CD4-positive, alpha-beta T cell treated with Interleukin-15 for 4 hours (primary cell): ENCODE measurements around the gene LMLN.
"Not testable (repeated sequence)": the region's sequence is repeated elsewhere in the genome, so short reads cannot be mapped to it uniquely, and the experiment has no call there.

Experiments
- DNase-seq: peaks from one replicate; pipeline ENCODE4 v3.0.0-alpha.2; 2020; ENCODE audit warnings: low spot score

LMLN gene

GRCh38 chr3:198027045-198027798 is 67.2 kb downstream of the LMLN start:
- DNase-seq: no peak

DNA sequence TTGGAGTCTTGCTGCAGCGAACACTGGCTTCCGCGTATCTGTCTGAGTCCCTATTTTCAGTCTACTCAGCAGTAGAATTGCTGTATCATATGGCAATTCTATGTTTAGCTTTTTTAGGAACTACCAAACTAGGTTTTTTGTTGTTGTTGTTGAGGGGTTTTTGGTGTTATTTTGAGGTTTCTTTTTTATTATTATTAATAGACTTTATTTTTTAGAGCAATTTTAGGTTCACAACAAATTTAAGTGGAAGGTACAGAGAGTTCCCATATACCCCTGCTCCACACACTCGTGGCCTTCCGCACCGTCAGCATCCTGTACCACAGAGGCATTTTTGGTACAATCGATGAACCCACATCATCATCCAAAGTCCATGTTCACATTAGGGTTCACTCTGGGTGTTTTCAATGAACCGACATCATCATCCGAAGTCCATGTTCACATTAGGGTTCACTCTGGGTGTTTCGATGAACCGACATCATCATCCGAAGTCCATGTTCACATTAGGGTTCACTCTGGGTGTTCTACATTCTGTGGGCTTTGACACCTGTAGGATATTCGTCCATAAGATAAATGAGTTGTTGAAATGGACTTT is 67.9 kb downstream of the LMLN start:
- DNase-seq: no peak

- DNase-seq: no peak
These were observed 68.7 kb downstream of the LMLN start for GRCh38 chr3:198028718-198029117.

- no peak for DNase-seq
These were observed 70.1 kb downstream of the LMLN start for GRCh38 chr3:198030125-198030524.

DNA sequence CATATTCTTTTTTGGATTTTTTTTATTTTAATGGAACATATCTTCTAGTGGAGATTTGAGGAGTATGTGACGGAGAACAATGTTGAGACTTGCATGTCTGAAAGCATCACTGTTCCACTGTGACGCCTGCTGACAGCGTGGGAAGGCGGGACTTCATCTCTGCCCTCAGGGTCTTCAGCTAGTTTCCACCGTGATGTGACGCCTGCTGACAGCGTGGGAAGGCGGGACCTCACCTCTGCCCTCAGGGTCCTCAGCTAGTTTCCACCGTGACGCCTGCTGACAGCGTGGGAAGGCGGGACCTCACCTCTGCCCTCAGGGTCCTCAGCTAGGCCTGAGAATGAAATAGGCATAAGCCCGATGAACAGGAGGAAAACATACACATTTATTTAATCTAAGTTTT is 70.7 kb downstream of the LMLN start:
- no peak for DNase-seq

DNA sequence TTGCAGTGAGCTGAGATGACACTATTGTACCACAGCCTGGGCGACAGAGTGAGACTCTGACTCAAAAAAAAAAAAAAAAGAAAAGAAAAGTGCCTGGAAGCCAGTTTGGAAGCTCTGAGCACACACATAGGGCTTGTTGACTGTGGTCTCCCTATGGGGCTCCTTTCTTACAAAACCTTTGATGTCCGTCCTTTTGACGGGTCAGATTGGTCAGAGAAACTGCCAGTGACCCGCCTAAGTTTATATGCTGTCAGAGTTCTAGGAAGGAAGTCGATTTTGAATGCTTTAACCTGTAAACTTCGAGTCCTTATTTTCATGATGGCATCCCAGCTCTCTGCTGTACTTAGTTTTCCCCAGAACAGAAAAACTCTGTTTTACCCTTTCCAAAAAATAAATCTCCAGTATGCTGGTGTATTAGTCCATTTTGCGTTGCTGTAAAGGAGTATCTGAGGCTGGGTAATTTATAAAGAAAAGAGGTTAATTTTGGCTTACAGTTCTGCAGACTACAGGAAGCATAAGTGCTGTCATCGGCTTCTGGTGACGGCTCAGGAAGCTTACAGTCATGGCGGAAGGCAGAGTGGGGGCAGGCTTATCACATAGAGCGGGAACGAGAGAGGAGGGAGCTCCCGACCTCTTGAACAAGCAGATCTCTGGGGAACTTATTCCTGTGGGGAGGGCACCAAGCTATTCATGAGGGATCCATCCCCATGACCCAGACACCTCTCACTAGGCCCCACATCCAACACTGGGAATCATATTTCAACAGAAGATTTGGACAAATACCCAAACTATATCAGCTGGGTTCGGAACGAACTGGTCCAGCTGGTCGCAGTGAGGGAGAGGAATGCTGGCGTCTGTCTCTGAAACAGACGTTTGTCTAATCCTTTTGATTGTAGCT is 72.3 kb downstream of the LMLN start:
- DNase-seq: no peak

DNA sequence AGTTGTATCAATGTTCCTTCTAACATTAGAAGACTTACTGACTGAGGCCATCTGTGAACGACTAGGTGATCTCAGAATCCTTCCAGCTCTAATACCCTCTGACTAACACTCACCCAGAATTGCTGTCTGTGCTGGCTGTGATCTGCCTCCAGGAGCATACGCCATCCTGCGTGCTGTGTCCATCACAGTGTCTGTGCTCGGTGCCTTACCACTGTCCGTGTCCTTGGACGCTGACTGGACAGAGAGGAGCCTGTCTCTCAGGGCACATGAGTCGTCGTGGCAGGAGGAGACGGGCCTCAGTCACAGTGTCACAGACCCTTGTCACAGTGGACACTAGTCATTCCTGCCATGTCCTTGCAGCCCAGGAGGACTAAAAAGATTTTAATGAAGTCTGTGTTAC is 83.1 kb downstream of the LMLN start:
- DNase-seq: no peak

DNA sequence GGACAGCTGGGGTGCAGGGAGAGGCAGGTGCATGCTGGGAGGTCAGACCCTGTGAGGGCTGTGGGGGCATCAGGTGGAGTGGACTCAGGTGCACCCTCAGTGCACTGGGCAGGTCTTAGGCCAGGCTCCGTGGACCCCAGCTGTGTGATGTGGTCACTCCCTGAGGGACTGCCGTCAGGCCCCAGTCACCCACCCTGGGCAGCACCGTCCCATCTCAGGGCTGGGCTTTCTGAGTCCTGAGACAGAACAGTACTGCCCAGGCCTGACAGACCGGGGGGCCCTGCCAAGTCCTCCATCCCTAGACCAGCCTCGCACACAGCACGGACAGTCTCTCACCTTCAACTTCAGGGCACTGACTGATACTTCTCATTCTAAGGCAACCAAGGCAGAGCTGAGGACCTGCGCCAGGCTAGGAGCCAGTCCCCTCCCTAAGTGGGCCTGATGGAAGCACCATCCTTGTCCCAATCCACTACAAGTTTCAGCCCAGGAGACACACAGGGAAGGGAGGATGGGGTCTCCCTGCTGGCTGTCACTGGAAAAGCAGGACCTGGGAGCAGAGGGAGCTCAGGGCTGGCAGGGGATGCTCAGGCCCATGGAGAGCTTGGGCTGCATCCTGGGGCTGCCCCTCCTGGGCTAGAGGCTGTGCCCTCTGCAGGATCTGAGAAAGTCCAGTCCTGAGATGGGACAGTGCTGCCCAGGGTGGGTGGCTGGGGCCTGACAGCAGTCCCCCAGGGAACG is 86.3 kb downstream of the LMLN start:
- DNase-seq: no peak

- no peak for DNase-seq
These were observed 88.4 kb downstream of the LMLN start for GRCh38 chr3:198048445-198048844.

DNA sequence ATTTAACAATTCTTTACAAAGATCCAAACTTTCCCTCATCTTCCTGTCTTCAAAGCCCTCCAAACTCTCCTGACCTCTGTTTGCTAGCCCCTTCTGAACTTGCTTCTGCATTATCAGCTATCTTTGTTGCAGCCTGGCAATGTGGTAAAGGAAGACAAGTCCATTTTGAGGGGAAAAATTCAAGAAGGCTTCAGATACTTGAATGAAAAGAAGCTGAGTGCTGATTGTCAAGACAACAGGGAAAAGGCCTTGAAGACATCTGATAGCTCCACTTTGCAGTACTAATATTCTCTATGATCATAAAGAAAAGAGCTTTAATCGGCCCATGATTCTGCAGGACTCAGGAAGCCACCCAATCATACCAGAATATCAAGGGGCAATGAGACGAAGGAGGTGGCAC is 91.8 kb downstream of the LMLN start:
- DNase-seq: no peak

DNA sequence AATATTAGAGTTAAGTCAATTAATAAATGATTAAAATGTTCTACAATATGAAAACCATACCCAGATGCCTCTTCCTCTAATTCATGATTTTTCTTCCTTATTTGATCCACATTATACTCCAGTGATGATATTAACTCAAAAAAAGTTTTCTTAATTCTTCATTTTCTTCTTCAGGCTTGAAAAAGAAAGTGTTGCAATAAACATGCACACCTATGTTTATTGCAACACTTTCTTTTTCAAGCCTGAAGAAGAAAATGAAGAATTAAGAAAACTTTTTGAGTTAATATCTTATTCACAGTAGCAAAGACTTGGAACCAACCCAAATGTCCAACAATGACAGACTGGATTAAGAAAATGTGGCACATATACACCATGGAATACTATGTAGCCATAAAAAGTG is 93.4 kb downstream of the LMLN start:
- DNase-seq: not testable (repeated sequence)

DNA sequence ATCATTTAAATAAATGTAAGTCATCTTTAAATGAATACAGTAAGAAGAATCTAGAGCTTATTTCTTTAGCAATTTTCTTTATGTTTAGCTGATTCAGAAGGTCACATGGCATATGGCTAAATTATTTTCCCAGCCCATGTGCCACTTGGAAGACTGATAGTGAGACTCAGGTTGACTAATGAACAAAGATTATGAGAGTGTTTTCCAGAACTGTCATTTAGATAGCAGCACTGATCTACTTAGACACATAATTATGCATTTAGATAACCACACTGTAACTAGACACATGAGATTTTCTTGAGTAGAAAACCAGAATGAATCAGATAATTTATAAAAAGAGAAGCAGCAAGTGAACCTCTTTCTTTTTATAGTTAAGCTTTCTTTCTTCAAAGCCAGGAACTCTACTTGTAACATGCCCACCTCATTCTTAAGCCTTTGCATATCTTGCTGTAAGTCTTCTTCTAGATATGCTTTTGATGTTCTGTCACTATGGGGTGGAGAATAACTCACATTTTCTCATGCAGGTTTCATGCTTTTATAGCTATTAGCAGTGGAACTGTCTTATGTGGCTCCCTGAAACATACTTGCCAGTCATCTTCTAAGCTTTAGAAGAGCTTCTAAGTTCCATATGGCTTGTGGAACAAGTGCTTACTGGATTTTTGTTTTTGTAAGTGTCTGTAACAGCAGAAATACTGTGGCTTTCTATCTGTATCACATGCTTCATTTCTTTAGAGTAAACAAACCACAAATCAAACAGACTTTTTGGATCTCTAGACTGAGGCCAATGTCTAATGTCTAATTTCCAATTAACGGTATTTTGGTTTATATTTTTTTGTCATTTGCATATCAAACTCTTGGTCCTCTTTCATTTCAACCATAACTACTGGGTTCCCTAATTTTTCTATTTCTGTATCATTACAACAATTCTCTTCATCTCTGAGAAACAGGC is 101.4 kb downstream of the LMLN start:
- DNase-seq: no peak

DNA sequence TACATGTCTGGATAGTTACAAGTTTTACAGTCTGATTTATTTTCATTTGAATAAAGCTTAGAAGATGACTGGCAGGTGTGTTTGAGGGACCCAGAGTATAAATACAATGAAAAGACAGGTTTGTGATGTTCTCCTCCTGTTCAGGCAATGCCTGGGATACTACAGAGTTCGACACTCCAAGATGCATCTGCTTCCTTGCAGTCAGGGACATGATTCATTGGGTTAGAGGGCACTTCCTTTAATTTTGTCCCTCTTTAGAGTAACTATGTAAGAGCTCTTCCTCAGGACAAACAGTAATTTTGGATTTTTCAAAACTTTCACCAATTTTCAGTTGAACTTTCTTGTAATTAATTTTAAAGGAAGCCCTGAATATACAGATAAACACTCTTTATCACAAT is 102.0 kb downstream of the LMLN start:
- no peak for DNase-seq

DNA sequence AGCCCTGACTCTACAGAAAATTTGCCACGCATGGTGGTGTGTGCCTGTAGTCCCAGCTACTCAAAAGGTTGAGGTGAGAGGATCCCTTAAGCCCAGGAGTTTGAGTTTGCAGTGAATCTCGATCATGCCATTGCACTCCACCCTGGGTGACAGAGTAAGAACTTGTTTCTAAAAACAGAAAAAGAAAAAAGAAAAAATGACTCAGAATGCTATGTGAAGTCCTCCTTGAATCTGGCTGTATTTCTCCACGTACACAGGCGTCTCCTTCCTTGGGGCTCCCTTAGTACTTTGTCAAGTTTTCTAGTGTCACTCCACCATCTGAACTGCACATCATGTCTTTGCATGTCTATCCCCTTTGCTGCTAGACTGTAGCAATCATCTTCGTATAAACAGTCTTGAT is 104.4 kb downstream of the LMLN start:
- DNase-seq: no peak

GRCh38 chr3:198065897-198066296 is 105.9 kb downstream of the LMLN start:
- DNase-seq: no peak

GRCh38 chr3:198067416-198067815 is 107.4 kb downstream of the LMLN start:
- no peak for DNase-seq

GRCh38 chr3:198070871-198071270 is 110.9 kb downstream of the LMLN start:
- DNase-seq: no peak

DNA sequence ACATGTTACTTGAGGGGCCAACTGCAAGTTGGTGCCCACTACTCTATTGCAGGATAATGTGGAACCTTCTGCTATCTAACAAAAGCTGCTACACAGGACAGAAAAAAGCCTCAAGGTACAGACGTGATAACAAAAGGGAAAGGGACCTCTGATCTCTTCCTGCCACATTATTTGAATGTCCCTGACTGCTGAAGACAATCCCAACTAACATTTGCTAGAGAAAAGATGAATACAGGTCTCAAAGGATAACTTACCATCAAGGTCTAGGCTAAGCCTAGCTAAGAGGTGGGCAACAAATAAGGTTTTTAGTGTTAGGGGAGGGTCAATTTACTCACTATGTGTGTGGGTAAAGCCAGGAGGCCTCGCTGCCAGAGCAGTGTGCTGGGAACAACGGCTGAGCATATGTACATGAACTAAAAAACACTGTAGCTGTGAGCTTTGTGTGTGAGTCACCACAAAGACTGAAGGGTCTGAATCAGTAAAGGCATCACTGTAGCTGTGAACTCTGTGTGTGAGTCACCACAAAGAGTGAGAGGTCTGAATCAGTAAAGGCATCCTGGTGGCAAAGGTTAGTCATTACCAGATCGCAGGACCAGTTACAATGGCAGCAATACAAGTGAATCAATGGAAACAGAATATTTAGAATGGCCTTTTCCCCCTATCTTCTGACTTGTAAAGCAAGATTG is 111.7 kb downstream of the LMLN start:
- peak; percentile 43 for DNase-seq

- DNase-seq: no peak
These were observed 116.8 kb downstream of the LMLN start for GRCh38 chr3:198076722-198077308.
